Endothelial cell of umbilical vein (primary cell): ENCODE data around the gene SULT2B1.

ENCODE experiments used
- EZH2 ChIP-seq: IDR thresholded peaks from 2 replicates; pipeline ENCODE4 v1.6.1; 2012; ENCODE audit warnings: borderline replicate concordance, low read depth, mild to moderate bottlenecking, moderate library complexity, low read length, inconsistent platforms; ENCODE audit not compliant: severe bottlenecking
- FOS ChIP-seq: IDR thresholded peaks from 2 replicates; pipeline ENCODE4 v1.6.1; 2011; ENCODE audit warnings: mild to moderate bottlenecking, low read length, moderate library complexity, borderline replicate concordance; ENCODE audit not compliant: insufficient read depth
- GATA2 ChIP-seq: IDR thresholded peaks from 2 replicates; pipeline ENCODE4 v1.7.0; 2011; ENCODE audit warnings: low read depth, mild to moderate bottlenecking, moderate library complexity, mixed read lengths, low read length; ENCODE audit not compliant: insufficient read length, insufficient read depth
- JUN ChIP-seq: IDR thresholded peaks from 2 replicates; pipeline ENCODE4 v1.6.1; 2011; ENCODE audit warnings: borderline replicate concordance, low read depth; ENCODE audit not compliant: insufficient read length, insufficient read depth
- MYC ChIP-seq: IDR thresholded peaks from one replicate; pipeline ENCODE4 v1.6.1; 2011; ENCODE audit warnings: mild to moderate bottlenecking, low read depth, low read length
- POLR2A ChIP-seq: IDR thresholded peaks from 2 replicates; pipeline ENCODE4 v1.6.1; 2012; ENCODE audit warnings: low read depth, mild to moderate bottlenecking, control low read depth, low read length
- POLR2AphosphoS5 ChIP-seq: IDR thresholded peaks from 2 replicates; pipeline ENCODE4 v1.6.1; 2012; ENCODE audit warnings: low read depth, mild to moderate bottlenecking, control low read depth, low read length, moderate library complexity; ENCODE audit not compliant: insufficient read depth
- TF ChIP-seq, protein P1 (sequence below), 2 donors: IDR thresholded peaks; 1 replicate in 1 of 2; 2 replicates in 1 of 2; pipeline ENCODE4 v1.5.1; 2011; ENCODE audit warnings: low read length in 2 of 2, mild to moderate bottlenecking in 2 of 2, moderate library complexity in 2 of 2, control low read depth in 1 of 2, inconsistent platforms in 1 of 2, low read depth in 1 of 2; ENCODE audit not compliant: insufficient read depth in 1 of 2; ENCODE audit errors: extremely low read depth in 1 of 2
- TF ChIP-seq, protein P2 (sequence below): IDR thresholded peaks from 2 replicates; pipeline ENCODE4 v1.6.1; 2011; ENCODE audit not compliant: insufficient read depth, insufficient read length

DNA sequence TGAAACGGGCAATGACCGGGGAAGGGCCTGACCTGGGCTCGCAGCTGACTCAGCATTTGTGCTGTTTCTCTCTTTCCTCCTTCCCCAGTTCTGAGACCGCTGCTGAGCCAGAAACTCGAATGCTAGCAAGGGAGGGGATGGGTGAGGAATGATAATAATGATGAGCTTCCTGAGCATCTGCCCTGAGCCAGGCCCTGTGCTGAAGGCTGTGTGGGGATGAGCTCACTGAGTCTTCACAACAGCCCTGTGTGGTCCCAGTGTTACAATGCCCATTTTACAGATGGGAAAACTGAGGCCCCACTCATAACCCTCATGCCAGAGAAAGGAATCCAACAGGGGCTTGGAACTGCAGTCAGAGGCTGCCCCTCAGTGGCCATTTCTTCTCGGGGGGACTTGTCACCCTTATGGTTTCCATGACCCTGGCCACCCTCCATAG, 8.1 kb downstream of the SULT2B1 start:
- no peak for TF ChIP-seq POLR2A
- TF ChIP-seq, protein P1, sequence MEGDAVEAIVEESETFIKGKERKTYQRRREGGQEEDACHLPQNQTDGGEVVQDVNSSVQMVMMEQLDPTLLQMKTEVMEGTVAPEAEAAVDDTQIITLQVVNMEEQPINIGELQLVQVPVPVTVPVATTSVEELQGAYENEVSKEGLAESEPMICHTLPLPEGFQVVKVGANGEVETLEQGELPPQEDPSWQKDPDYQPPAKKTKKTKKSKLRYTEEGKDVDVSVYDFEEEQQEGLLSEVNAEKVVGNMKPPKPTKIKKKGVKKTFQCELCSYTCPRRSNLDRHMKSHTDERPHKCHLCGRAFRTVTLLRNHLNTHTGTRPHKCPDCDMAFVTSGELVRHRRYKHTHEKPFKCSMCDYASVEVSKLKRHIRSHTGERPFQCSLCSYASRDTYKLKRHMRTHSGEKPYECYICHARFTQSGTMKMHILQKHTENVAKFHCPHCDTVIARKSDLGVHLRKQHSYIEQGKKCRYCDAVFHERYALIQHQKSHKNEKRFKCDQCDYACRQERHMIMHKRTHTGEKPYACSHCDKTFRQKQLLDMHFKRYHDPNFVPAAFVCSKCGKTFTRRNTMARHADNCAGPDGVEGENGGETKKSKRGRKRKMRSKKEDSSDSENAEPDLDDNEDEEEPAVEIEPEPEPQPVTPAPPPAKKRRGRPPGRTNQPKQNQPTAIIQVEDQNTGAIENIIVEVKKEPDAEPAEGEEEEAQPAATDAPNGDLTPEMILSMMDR (IDR thresholded peaks at IDR 0.05; ENCODE audit: extremely low read depth in 1 of 2, insufficient read depth in 1 of 2, low read depth in 1 of 2, low read length in 2 of 2): no peak
- no peak for TF ChIP-seq MYC
- no peak for TF ChIP-seq POLR2AphosphoS5
- TF ChIP-seq, protein P2, sequence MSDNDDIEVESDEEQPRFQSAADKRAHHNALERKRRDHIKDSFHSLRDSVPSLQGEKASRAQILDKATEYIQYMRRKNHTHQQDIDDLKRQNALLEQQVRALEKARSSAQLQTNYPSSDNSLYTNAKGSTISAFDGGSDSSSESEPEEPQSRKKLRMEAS: no peak
- TF ChIP-seq JUN: no peak
- no peak for TF ChIP-seq EZH2
- TF ChIP-seq GATA2: no peak
- TF ChIP-seq FOS: no peak
